BE2C (cell line): ENCODE data around the gene SCG2.
"Not testable (repeated sequence)": the region's sequence is repeated elsewhere in the genome, so short reads cannot be mapped to it uniquely, and the experiment has no call there.

Source experiments
- DNase-seq: peaks from one replicate; pipeline ENCODE4 v3.0.0-alpha.2; 2020
- H3K27me3 ChIP-seq: fragments of 250-450 bp; sonication (Bioruptor Pico); 2 replicates; pipeline ENCODE4 v1.5.1; 2020; ENCODE audit warnings: mild to moderate bottlenecking
- H3K36me3 ChIP-seq: fragments of 250-450 bp; sonication (Bioruptor Pico); 2 replicates; pipeline ENCODE4 v1.5.1; 2020; ENCODE audit warnings: mild to moderate bottlenecking
- H3K4me1 ChIP-seq: fragments of 250-450 bp; sonication (Bioruptor Pico); 2 replicates; pipeline ENCODE4 v1.5.1; 2020
- H3K4me3 ChIP-seq: 2 replicates; pipeline ENCODE4 v1.5.1; 2011; ENCODE audit warnings: low read depth, low read length
- H3K9me3 ChIP-seq: fragments of 250-450 bp; sonication (Bioruptor Pico); 2 replicates; pipeline ENCODE4 v1.5.1; 2020
- TF ChIP-seq, protein P1 (sequence below): IDR thresholded peaks from 2 replicates; pipeline ENCODE4 v1.5.1; 2012; ENCODE audit warnings: mild to moderate bottlenecking, low read depth, low read length

Gene SCG2

DNA sequence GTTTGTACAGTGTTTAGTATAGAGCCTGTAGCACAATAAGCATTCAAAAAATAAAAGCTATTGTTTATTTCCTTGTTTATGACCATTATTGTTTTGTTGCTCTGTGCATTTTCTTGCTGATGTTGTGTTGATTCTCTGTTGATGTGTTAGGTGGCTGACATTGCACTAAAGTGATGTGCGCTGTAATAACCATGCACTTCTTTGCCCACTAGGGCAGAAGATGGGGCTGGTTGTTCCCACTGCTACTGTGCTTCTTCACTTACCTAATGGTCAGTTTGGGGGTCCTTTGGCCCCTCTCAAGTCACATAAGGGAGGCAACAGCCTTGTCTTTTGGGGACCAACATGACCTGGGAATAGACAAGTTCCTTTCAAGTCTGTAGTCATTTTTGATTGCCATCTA, 6.0 kb downstream of the SCG2 start:
- TF ChIP-seq, protein P1, sequence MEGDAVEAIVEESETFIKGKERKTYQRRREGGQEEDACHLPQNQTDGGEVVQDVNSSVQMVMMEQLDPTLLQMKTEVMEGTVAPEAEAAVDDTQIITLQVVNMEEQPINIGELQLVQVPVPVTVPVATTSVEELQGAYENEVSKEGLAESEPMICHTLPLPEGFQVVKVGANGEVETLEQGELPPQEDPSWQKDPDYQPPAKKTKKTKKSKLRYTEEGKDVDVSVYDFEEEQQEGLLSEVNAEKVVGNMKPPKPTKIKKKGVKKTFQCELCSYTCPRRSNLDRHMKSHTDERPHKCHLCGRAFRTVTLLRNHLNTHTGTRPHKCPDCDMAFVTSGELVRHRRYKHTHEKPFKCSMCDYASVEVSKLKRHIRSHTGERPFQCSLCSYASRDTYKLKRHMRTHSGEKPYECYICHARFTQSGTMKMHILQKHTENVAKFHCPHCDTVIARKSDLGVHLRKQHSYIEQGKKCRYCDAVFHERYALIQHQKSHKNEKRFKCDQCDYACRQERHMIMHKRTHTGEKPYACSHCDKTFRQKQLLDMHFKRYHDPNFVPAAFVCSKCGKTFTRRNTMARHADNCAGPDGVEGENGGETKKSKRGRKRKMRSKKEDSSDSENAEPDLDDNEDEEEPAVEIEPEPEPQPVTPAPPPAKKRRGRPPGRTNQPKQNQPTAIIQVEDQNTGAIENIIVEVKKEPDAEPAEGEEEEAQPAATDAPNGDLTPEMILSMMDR: peak; percentile 52
- Histone ChIP-seq H3K9me3 (no peaks in the 10 kb centered on the region), H3K27me3 (no peaks in the 10 kb centered on the region), H3K36me3 (peaks cover 38% of the 10 kb centered on the region), H3K4me3 (peak overlapping the region; percentile 92; the same call in 1 of the 2 replicates), H3K4me1 (peaks cover 34% of the 10 kb centered on the region)
- no peak for DNase-seq

DNA sequence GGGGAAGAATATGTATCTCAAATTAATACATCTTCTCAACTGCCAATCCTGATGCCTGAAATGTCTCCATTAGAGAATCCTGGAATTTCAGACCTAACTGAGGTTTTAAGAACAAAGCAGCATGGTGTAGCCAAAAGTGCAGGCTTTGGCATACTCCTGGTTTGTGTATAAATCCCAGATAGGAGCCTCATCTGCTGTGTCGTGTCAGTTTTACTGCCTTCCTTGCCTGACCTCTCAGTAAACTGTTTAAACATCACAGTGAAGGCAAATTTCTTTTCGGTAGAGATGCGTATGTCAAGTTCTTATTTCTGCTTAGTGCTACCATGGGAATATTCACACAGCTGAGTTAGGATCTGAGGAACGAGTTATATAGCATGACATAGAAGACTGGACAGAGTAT, 7.3 kb downstream of the SCG2 start:
- Histone ChIP-seq H3K4me3 (peak overlapping the region; percentile 9; the same call in 1 of the 2 replicates), H3K36me3 (peaks cover 38% of the 10 kb centered on the region), H3K27me3 (no peaks in the 10 kb centered on the region), H3K9me3 (no peaks in the 10 kb centered on the region), H3K4me1 (peaks cover 34% of the 10 kb centered on the region)
- DNase-seq: no peak
- TF ChIP-seq, protein P1: no peak

DNA sequence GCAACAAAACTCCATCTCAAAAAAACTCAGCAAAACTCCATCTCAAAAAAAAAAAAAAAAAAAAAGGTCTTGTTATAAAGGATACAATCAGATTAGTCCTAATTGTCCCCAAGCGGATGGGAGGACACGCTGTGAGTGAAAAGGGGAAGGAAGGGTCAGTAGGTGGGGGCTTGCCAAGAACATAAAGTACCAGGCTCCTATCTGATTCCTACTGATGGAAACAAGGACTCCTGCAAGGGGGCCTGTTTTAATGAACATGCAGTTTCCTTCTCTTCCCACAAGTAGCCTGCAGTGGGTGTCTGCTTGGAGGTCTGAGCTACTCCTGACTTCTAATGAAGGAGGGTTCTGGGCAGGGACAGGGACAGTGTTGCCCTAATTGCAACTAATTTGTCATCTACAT, 7.9 kb downstream of the SCG2 start:
- Histone ChIP-seq H3K27me3 (no peaks in the 10 kb centered on the region), H3K9me3 (no peaks in the 10 kb centered on the region), H3K4me1 (peaks cover 34% of the 10 kb centered on the region), H3K4me3 (no peak overlapping the region), H3K36me3 (peaks cover 34% of the 10 kb centered on the region)
- TF ChIP-seq, protein P1: peak; percentile 29
- DNase-seq: peak; percentile 74

DNA sequence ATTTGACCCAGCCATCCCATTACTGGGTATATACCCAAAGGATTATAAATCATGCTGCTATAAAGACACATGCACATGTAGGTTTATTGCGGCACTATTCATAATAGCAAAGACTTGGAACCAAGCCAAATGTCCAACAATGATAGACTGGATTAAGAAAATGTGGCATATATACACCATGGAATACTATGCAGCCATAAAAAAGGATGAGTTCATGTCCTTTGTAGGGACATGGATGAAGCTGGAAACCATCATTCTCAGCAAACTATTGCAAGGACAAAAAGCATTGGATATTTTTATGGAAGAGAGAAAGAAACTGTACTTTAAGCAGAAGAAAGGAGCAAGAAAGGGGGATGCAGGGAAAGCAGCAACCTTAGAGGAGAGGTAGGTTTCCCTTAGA, 9.5 kb downstream of the SCG2 start:
- Histone ChIP-seq H3K36me3 (peaks cover 22% of the 10 kb centered on the region), H3K4me1 (peaks cover 24% of the 10 kb centered on the region)
- H3K4me3 ChIP-seq, H3K9me3 ChIP-seq, DNase-seq, H3K27me3 ChIP-seq: not testable (repeated sequence)

DNA sequence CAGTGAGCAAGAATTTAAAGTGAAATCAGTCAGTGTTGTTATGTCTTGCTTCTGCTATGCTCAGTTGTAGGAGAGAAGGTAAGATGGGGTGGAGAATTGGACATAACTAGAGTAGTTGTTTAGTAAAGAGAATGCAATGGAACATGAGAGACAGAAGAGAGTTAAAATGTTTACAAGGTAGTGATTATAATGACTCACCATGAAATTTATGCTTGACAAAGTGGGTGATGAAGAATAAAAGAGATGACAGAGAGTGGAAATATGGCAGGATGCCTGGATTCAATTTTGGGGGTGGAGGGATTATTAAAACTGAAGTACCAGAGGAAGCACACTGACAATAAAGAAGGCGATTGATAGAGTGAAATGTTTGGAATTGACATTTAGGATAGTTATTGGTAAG, 10.6 kb downstream of the SCG2 start:
- Histone ChIP-seq H3K4me3 (no peak overlapping the region), H3K9me3 (no peaks in the 10 kb centered on the region), H3K36me3 (peaks cover 11% of the 10 kb centered on the region), H3K27me3 (no peaks in the 10 kb centered on the region), H3K4me1 (peaks cover 20% of the 10 kb centered on the region)
- TF ChIP-seq, protein P1: no peak
- no peak for DNase-seq

DNA sequence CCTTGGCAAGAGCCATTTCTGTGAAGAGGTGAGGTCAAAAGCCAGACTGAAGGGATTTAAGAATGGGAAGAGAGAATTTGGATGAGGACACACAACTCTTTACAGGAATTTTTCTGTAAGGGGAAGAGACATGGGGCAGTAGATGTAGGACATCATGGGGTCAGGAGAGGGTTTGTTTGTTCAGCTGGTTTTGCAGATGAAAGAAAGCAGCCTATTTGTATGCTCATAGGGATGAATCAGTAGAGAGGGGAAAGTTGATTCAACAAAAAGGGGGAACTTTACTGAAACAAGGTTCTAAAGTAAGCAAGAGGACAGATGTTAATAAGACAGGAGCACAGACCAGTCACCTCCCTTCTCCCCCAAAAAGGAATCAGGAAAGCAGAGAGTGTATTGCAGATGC, 11.2 kb downstream of the SCG2 start:
- Histone ChIP-seq H3K9me3 (no peaks in the 10 kb centered on the region), H3K4me1 (peaks cover 22% of the 10 kb centered on the region), H3K27me3 (no peaks in the 10 kb centered on the region), H3K4me3 (no peak overlapping the region), H3K36me3 (peaks cover 5% of the 10 kb centered on the region)
- TF ChIP-seq, protein P1: no peak
- no peak for DNase-seq

DNA sequence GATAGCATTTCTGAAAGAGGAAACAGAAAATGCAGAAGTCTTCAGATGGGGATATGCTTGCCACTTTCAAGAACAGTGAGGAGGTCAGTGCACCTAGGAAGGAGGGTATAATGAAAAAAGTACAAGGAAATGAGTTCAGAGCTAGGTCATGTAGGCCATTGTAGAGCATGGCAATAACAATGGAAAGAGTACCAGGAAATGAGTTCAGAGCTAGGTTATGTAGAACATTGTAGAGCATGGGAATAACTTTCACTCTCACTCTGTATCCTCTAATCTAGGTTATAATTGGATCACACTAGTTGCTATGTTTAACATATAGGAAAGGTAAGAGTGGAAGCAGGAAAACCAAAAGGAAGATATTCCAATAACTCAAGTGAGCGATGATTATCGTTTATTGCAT, 12.3 kb downstream of the SCG2 start:
- TF ChIP-seq, protein P1: no peak
- no peak for DNase-seq
- no peaks in the 10 kb centered on the region for H3K27me3 ChIP-seq

More for the DNA sequence above, 12.3 kb downstream of the SCG2 start:
- no peaks in the 10 kb centered on the region for H3K9me3 ChIP-seq
- H3K4me1 ChIP-seq: peaks cover 17% of the 10 kb centered on the region
- no peak overlapping the region for H3K4me3 ChIP-seq
- no peaks in the 10 kb centered on the region for H3K36me3 ChIP-seq
